ENCODE results near the gene B4GALNT2. TPM values are rescaled to one million over a fixed set of nuclear protein-coding genes. Genes with fewer than 3 reads are reported as not detected.

Gene B4GALNT2
- total and polyA plus RNA-seq, 2 of the 8 experiments (the other 6 are each of a cell fraction or from before 2014, with no cell fraction given) = not detected

GRCh38 chr17:49090878-49091594 lies 41.5 kb upstream of the B4GALNT2 start (continued):
- TF ChIP-seq CTBP2 (IDR thresholded peaks at IDR 0.05; ENCODE audit: borderline replicate concordance, insufficient read depth, insufficient read length, low read length) (no peak), POLR2AphosphoS5 (IDR thresholded peaks at IDR 0.05; ENCODE audit: low read depth, low read length) (no peak), SUZ12 (IDR thresholded peaks at IDR 0.05; ENCODE audit: low read length) (no peak)
- TF ChIP-seq, protein P1, sequence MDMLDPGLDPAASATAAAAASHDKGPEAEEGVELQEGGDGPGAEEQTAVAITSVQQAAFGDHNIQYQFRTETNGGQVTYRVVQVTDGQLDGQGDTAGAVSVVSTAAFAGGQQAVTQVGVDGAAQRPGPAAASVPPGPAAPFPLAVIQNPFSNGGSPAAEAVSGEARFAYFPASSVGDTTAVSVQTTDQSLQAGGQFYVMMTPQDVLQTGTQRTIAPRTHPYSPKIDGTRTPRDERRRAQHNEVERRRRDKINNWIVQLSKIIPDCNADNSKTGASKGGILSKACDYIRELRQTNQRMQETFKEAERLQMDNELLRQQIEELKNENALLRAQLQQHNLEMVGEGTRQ (IDR thresholded peaks at IDR 0.05; ENCODE audit: low read length) = no peak
